Measurements from ENCODE around the gene SLC9A5. TPM values are rescaled to one million over a fixed set of nuclear protein-coding genes. Genes with fewer than 3 reads are reported as not detected.

SLC9A5 gene
- polyA plus RNA-seq, 2 of the 4 experiments (the other 2 are of a cell fraction), result 0.83 to 2.5 TPM

GRCh38 chr16:67279296-67280089 lies 30.7 kb downstream of the SLC9A5 start, which contains the start of gene PLEKHG4 (continued):
- peak; percentile 78 for TF ChIP-seq CTCF (IDR thresholded peaks at IDR 0.05)
- 0 out of 3 replicates have a peak, but pooled peaks have one; percentile 43 for TF ChIP-seq BCL3 (IDR thresholded peaks at IDR 0.05)
- peak; percentile 64 for TF ChIP-seq SMC3 (IDR thresholded peaks at IDR 0.05)
- TF ChIP-seq, protein P1, sequence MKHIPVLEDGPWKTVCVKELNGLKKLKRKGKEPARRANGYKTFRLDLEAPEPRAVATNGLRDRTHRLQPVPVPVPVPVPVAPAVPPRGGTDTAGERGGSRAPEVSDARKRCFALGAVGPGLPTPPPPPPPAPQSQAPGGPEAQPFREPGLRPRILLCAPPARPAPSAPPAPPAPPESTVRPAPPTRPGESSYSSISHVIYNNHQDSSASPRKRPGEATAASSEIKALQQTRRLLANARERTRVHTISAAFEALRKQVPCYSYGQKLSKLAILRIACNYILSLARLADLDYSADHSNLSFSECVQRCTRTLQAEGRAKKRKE (CRISPR knock-in tag; IDR thresholded peaks at IDR 0.05; ENCODE audit: low read depth), result peak; percentile 95
- TF ChIP-seq HDAC2 (IDR thresholded peaks at IDR 0.05), result no peak
- TF ChIP-seq HOXB5 (CRISPR knock-in tag; IDR thresholded peaks at IDR 0.05), result peak; percentile 86
- no peak for TF ChIP-seq RARB (CRISPR knock-in tag; IDR thresholded peaks at IDR 0.05)
- TF ChIP-seq, protein P2, sequence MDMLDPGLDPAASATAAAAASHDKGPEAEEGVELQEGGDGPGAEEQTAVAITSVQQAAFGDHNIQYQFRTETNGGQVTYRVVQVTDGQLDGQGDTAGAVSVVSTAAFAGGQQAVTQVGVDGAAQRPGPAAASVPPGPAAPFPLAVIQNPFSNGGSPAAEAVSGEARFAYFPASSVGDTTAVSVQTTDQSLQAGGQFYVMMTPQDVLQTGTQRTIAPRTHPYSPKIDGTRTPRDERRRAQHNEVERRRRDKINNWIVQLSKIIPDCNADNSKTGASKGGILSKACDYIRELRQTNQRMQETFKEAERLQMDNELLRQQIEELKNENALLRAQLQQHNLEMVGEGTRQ (IDR thresholded peaks at IDR 0.05), result no peak

GRCh38 chr16:67280090-67281015 lies 31.6 kb downstream of the SLC9A5 start:
- ATAC-seq (no peak), DNase-seq (ENCODE audit: low read depth in 1 of 2, low spot score in 1 of 2) (no peak), FAIRE-seq (no peak)
- 95% methylated on average over 10 of the region's 15 CpGs for WGBS (ENCODE audit: missing lambda C conversion rate)
- no peak for TF ChIP-seq ZFP36 (IDR thresholded peaks at IDR 0.05; ENCODE audit: borderline replicate concordance, partially characterized antibody)
- no peak for TF ChIP-seq MAZ (IDR thresholded peaks at IDR 0.05; ENCODE audit: borderline replicate concordance, low read depth, low read length)
- no peak for TF ChIP-seq TFCP2L1 (CRISPR knock-in tag; IDR thresholded peaks at IDR 0.05)
- TF ChIP-seq EHF (CRISPR knock-in tag; IDR thresholded peaks at IDR 0.05), result no peak
- TF ChIP-seq, protein P3, sequence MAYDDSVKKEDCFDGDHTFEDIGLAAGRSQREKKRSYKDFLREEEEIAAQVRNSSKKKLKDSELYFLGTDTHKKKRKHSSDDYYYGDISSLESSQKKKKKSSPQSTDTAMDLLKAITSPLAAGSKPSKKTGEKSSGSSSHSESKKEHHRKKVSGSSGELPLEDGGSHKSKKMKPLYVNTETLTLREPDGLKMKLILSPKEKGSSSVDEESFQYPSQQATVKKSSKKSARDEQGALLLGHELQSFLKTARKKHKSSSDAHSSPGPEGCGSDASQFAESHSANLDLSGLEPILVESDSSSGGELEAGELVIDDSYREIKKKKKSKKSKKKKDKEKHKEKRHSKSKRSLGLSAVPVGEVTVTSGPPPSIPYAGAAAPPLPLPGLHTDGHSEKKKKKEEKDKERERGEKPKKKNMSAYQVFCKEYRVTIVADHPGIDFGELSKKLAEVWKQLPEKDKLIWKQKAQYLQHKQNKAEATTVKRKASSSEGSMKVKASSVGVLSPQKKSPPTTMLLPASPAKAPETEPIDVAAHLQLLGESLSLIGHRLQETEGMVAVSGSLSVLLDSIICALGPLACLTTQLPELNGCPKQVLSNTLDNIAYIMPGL (CRISPR knock-in tag; IDR thresholded peaks at IDR 0.05; ENCODE audit: borderline replicate concordance), result no peak
- no peak for TF ChIP-seq EHMT2 (IDR thresholded peaks at IDR 0.05; ENCODE audit: low read depth)
- no peak for TF ChIP-seq ZNF302 (CRISPR knock-in tag; IDR thresholded peaks at IDR 0.05)
- TF ChIP-seq POLR2A (IDR thresholded peaks at IDR 0.05; ENCODE audit: low read length), result no peak
- no peak for TF ChIP-seq JUNB (IDR thresholded peaks at IDR 0.05)
- TF ChIP-seq ZC3H11A (IDR thresholded peaks at IDR 0.05), result no peak
- no peak for TF ChIP-seq POLR2AphosphoS2 (conservative IDR thresholded peaks at IDR 0.05; ENCODE audit: low read length)
- TF ChIP-seq JUN (IDR thresholded peaks at IDR 0.05), result no peak
- TF ChIP-seq PHF8 (IDR thresholded peaks at IDR 0.05; ENCODE audit: borderline replicate concordance, low read depth), result no peak
- no peak for TF ChIP-seq FOSB (CRISPR knock-in tag; IDR thresholded peaks at IDR 0.05)
- no peak for TF ChIP-seq HOXB5 (CRISPR knock-in tag; IDR thresholded peaks at IDR 0.05)
- TF ChIP-seq RCOR1 (IDR thresholded peaks at IDR 0.05; ENCODE audit: low read depth, low read length), result no peak
- Histone ChIP-seq H3K27ac (peak overlapping the region; percentile 96 to 98; a peak in 5 of 6 replicates), H3K4me1 (peaks cover 35% of the 10 kb centered on the region), H3K9me3 (no peaks in the 10 kb centered on the region), H3K4me2 (peak overlapping the region; percentile 100), H3K4me3 (peak overlapping the region; percentile 80)
- ChIA-PET CTCF (interaction anchor here (0.6 to 3.3 kb wide), 14 partner anchors 10 to 381 kb away, joined by 3 to 11 read pairs (median 4); no protein-coding TSS in a partner anchor), POLR2A (interaction anchor here (1.2 kb wide), 1 partner anchor 12 kb away, joined by 5 read pairs; no protein-coding TSS in a partner anchor)
